Ureter (tissue), 1 donor: Measurements from ENCODE around the gene LIN7B. TPM values are rescaled to one million over a fixed set of nuclear protein-coding genes. Genes with fewer than 3 reads are reported as not detected.
A peak's percentile ranks its signal among the peaks of the same experiment; 100 is the strongest.
"Not testable (repeated sequence)": the region's sequence is repeated elsewhere in the genome, so short reads cannot be mapped to it uniquely, and the experiment has no call there.

Experiments
- DNase-seq: peaks from one replicate; pipeline ENCODE4 v3.0.0-alpha.2; 2020; ENCODE audit warnings: low spot score
- total RNA-seq: library from RNA; stranded (reverse); gene quantifications from one replicate; pipeline ENCODE4 v1.2.4, GENCODE V29; 2023
- donor health status: DM: yes; HTN: yes; CAD: no.

Gene LIN7B
- total RNA-seq, 1 donor from 2014 or later: 10.4 TPM

GRCh38 chr19:49118565-49119410 is 4.6 kb downstream of the LIN7B start, which contains the start of gene C19orf73:
C19orf73 (minus strand) TSS chr19:49119143; CDS start chr19:49119022, 121 bp downstream.
- DNase-seq: peak; percentile 96

GRCh38 chr19:49119411-49120324 is 5.5 kb downstream of the LIN7B start, which contains the start of gene PPFIA3:
PPFIA3 (plus strand) TSS chr19:49119544; CDS start chr19:49127874, 8,330 bp downstream.
- peak; percentile 65 for DNase-seq

- DNase-seq: no peak
These were observed 6.1 kb downstream of the LIN7B start for GRCh38 chr19:49120325-49120683.

- no peak for DNase-seq
These were observed 6.7 kb downstream of the LIN7B start for GRCh38 chr19:49120868-49121267.

GRCh38 chr19:49121841-49122240 is 7.7 kb downstream of the LIN7B start:
- DNase-seq: not testable (repeated sequence)

GRCh38 chr19:49123285-49123684 is 9.1 kb downstream of the LIN7B start:
- not testable (repeated sequence) for DNase-seq

GRCh38 chr19:49125025-49125731 is 11.0 kb downstream of the LIN7B start:
- no peak for DNase-seq

- no peak for DNase-seq
These were observed 12.4 kb downstream of the LIN7B start for GRCh38 chr19:49126575-49126974.

GRCh38 chr19:49127225-49127624 is 13.1 kb downstream of the LIN7B start:
- DNase-seq: not testable (repeated sequence)

GRCh38 chr19:49127674-49128544 is 13.7 kb downstream of the LIN7B start:
- DNase-seq: peak; percentile 97

- DNase-seq: no peak
These were observed 14.5 kb downstream of the LIN7B start for GRCh38 chr19:49128545-49129237.

GRCh38 chr19:49129238-49129583 is 15.0 kb downstream of the LIN7B start:
- DNase-seq: no peak

- DNase-seq: no peak
These were observed 16.2 kb downstream of the LIN7B start for GRCh38 chr19:49130325-49130724.

GRCh38 chr19:49132974-49133609 is 18.9 kb downstream of the LIN7B start:
- no peak for DNase-seq

GRCh38 chr19:49133621-49134454 is 19.7 kb downstream of the LIN7B start:
- peak; percentile 85 for DNase-seq

GRCh38 chr19:49135686-49136085 is 21.5 kb downstream of the LIN7B start:
- DNase-seq: no peak

- DNase-seq: no peak
These were observed 22.6 kb downstream of the LIN7B start for GRCh38 chr19:49136771-49137171.

GRCh38 chr19:49140951-49141350 is 26.8 kb downstream of the LIN7B start:
- no peak for DNase-seq

- no peak for DNase-seq
These were observed 27.2 kb downstream of the LIN7B start for GRCh38 chr19:49141352-49141751.
